Urothelium cell line (cell line): ENCODE data around the gene MASP1.
A peak's percentile ranks its signal among the peaks of the same experiment; 100 is the strongest.
"Not testable (repeated sequence)": the region's sequence is repeated elsewhere in the genome, so short reads cannot be mapped to it uniquely, and the experiment has no call there.

Source experiments
- DNase-seq: peaks from one replicate; pipeline ENCODE4 v3.0.0; 2011; ENCODE audit warnings: low spot score, mixed read lengths
- FAIRE-seq: peaks from 2 replicates; lab custom pipeline; 2011; peaks lifted over from hg19 to GRCh38; lab: Jason Lieb, UNC

Gene MASP1

GRCh38 chr3:187265461-187265955 lies 26.0 kb downstream of the MASP1 start:
- no peak for FAIRE-seq
- DNase-seq, result no peak

GRCh38 chr3:187264911-187265310 lies 26.6 kb downstream of the MASP1 start:
- FAIRE-seq, result no peak
- DNase-seq, result no peak

- DNase-seq, result peak; percentile 39
- FAIRE-seq, result no peak
Measured at GRCh38 chr3:187264021-187264420, 27.5 kb downstream of the MASP1 start.

- FAIRE-seq (no peak), DNase-seq (no peak)
Measured at GRCh38 chr3:187263270-187263669, 28.3 kb downstream of the MASP1 start.

GRCh38 chr3:187262360-187262759 lies 29.2 kb downstream of the MASP1 start:
- DNase-seq (no peak), FAIRE-seq (no peak)

GRCh38 chr3:187261541-187261969 lies 30.0 kb downstream of the MASP1 start:
- no peak for FAIRE-seq
- DNase-seq, result no peak

- no peak for FAIRE-seq
- no peak for DNase-seq
Measured at GRCh38 chr3:187259171-187259570, 32.4 kb downstream of the MASP1 start.

- DNase-seq, result no peak
- no peak for FAIRE-seq
Measured at GRCh38 chr3:187257992-187258692, 33.4 kb downstream of the MASP1 start.

GRCh38 chr3:187257471-187257870 lies 34.1 kb downstream of the MASP1 start:
- FAIRE-seq (no peak), DNase-seq (no peak)

- FAIRE-seq, result no peak
- no peak for DNase-seq
Measured at GRCh38 chr3:187256051-187256616, 35.4 kb downstream of the MASP1 start.

- DNase-seq (no peak), FAIRE-seq (no peak)
Measured at GRCh38 chr3:187255314-187255713, 36.2 kb downstream of the MASP1 start.

- DNase-seq, result no peak
- FAIRE-seq, result no peak
Measured at GRCh38 chr3:187252311-187252710, 39.2 kb downstream of the MASP1 start.

GRCh38 chr3:187251599-187251998 lies 39.9 kb downstream of the MASP1 start:
- no peak for FAIRE-seq

GRCh38 chr3:187247398-187247797 lies 44.1 kb downstream of the MASP1 start:
- FAIRE-seq (no peak), DNase-seq (peak; percentile 14)

More at GRCh38 chr3:187251599-187251998, 39.9 kb downstream of the MASP1 start:
- no peak for DNase-seq

- FAIRE-seq, result no peak
- DNase-seq, result no peak
Measured at GRCh38 chr3:187243933-187244524, 47.5 kb downstream of the MASP1 start.

- FAIRE-seq, result no peak
Measured at GRCh38 chr3:187242900-187243299, 48.6 kb downstream of the MASP1 start.

GRCh38 chr3:187242435-187242834 lies 49.1 kb downstream of the MASP1 start:
- FAIRE-seq (no peak), DNase-seq (no peak)

More at GRCh38 chr3:187242900-187243299, 48.6 kb downstream of the MASP1 start:
- no peak for DNase-seq

- FAIRE-seq, DNase-seq: not testable (repeated sequence)
Measured at GRCh38 chr3:187238835-187239234, 52.7 kb downstream of the MASP1 start.

GRCh38 chr3:187238239-187238638 lies 53.3 kb downstream of the MASP1 start:
- FAIRE-seq (no peak), DNase-seq (no peak)

- no peak for DNase-seq
- no peak for FAIRE-seq
Measured at GRCh38 chr3:187237741-187238140, 53.8 kb downstream of the MASP1 start.

- FAIRE-seq (no peak), DNase-seq (no peak)
Measured at GRCh38 chr3:187236962-187237361, 54.6 kb downstream of the MASP1 start.

GRCh38 chr3:187230011-187230410 lies 61.5 kb downstream of the MASP1 start:
- DNase-seq (no peak), FAIRE-seq (no peak)
